Right cardiac atrium (tissue), 5 donors: Measurements from ENCODE around the gene ANO7. TPM values are rescaled to one million over a fixed set of nuclear protein-coding genes. Genes with fewer than 3 reads are reported as not detected.
A peak's percentile ranks its signal among the peaks of the same experiment; 100 is the strongest.

Experiments
- ATAC-seq, 2 donors: fragments of 200-7000 bp; cut with Tn5 transposase; one replicate each; pipeline versions ENCODE4 v1.8.0 to v1.9.1; 2020; ENCODE audit warnings: moderate library complexity in 2 of 2, mild to moderate bottlenecking in 1 of 2
- DNase-seq, 3 donors: peaks; one replicate each; pipeline ENCODE4 v3.0.0-alpha.2; 2020
- H3K27ac ChIP-seq: one replicate; pipeline ENCODE4 v1.5.1; 2013; ENCODE audit warnings: mild to moderate bottlenecking, low read length, control low read depth, moderate library complexity
- H3K27me3 ChIP-seq: one replicate; pipeline ENCODE4 v1.6.1; 2013; ENCODE audit not compliant: control insufficient read depth, insufficient read depth
- H3K4me1 ChIP-seq: one replicate; pipeline ENCODE4 v1.6.1; 2013; ENCODE audit warnings: low read length; ENCODE audit not compliant: control insufficient read depth, insufficient read depth
- H3K4me3 ChIP-seq: one replicate; pipeline ENCODE4 v1.5.1; 2013; ENCODE audit warnings: low read length, control low read depth
- H3K9me3 ChIP-seq: one replicate; pipeline ENCODE4 v1.6.1; 2013; ENCODE audit warnings: low read length; ENCODE audit not compliant: control insufficient read depth
- WGBS: extraction: QIAGEN DNeasy Blood & Tissue Kit; methylation state at CpG from one replicate; pipeline ENCODE4 v1.1.7; 2013; 5-methylcytosine and 5-hydroxymethylcytosine counted together
- intact Hi-C, 4 donors: fragments of 100-400 bp; cut with DNase I; formaldehyde crosslinking; loops; one replicate each; pipeline versions ENCODE4 v1.11.0 to v1.14.0; 2022 to 2023
- polyA plus RNA-seq: library from polyadenylated mRNA; stranded (reverse); fragments of 200-250 nt; gene quantifications from one replicate; pipeline ENCODE4 v1.2.3, GENCODE V29; 2013
- total RNA-seq, 4 donors: library from RNA; stranded (reverse); fragmentation: NEBNext Ultra II Directional; extraction: Animal tissue kit (Norgen Biotek cat#: 25700); gene quantifications; one replicate each; pipeline ENCODE4 v1.2.1, GENCODE V29; 2021
- donor health status: healthy with polysubstance abuse.
- donor health status: DM: no; HTN: yes; CAD: no.
- donor health status: DM: no; HTN: no; CAD: no.
- donor health status: DM: no; HTN: yes; CAD: no; lungs with severe emphysema.
- donor health status: DM: yes; HTN: yes; CAD: no.

The ANO7 gene
- total and polyA plus RNA-seq, 5 donors: 0.89 to 2.1 (median 1.1) TPM

GRCh38 chr2:241182126-241182525 lies 6.4 kb upstream of the ANO7 start:
- no peak for ATAC-seq
- H3K9me3 ChIP-seq: no peaks in the 10 kb centered on the region
- H3K4me3 ChIP-seq: no peak overlapping the region
- WGBS: 97% methylated on average over 3 of the region's 3 CpGs
- DNase-seq: no peak
- no peaks in the 10 kb centered on the region for H3K4me1 ChIP-seq
- no peaks in the 10 kb centered on the region for H3K27me3 ChIP-seq
- no peak overlapping the region for H3K27ac ChIP-seq
- intact Hi-C loops: no loop called here

GRCh38 chr2:241182531-241183133 lies 5.8 kb upstream of the ANO7 start:
- intact Hi-C loops: no loop called here
- DNase-seq (no peak), ATAC-seq (no peak)
- Histone ChIP-seq H3K4me1 (no peaks in the 10 kb centered on the region), H3K4me3 (no peak overlapping the region), H3K27ac (no peak overlapping the region), H3K9me3 (no peaks in the 10 kb centered on the region), H3K27me3 (no peaks in the 10 kb centered on the region)
- 93% methylated on average over 28 of the region's 28 CpGs for WGBS

- WGBS: 93% methylated on average over 9 of the region's 9 CpGs
- H3K27ac ChIP-seq: no peak overlapping the region
- DNase-seq (no peak), ATAC-seq (no peak)
- intact Hi-C loops: no loop called here
- H3K27me3 ChIP-seq: no peaks in the 10 kb centered on the region
- H3K9me3 ChIP-seq: no peaks in the 10 kb centered on the region
- H3K4me1 ChIP-seq: no peaks in the 10 kb centered on the region
- H3K4me3 ChIP-seq: no peak overlapping the region
These were observed 5.3 kb upstream of the ANO7 start for GRCh38 chr2:241183221-241183620.

GRCh38 chr2:241184901-241185300 lies 3.6 kb upstream of the ANO7 start:
- Histone ChIP-seq H3K27ac (no peak overlapping the region), H3K27me3 (no peaks in the 10 kb centered on the region), H3K4me1 (no peaks in the 10 kb centered on the region), H3K4me3 (no peak overlapping the region), H3K9me3 (no peaks in the 10 kb centered on the region)
- no peak for DNase-seq
- no peak for ATAC-seq
- 70% methylated on average over 9 of the region's 9 CpGs for WGBS
- intact Hi-C loops: no loop called here

GRCh38 chr2:241185961-241186360 lies 2.5 kb upstream of the ANO7 start:
- H3K4me3 ChIP-seq: no peak overlapping the region

GRCh38 chr2:241187101-241187917 lies 1.2 kb upstream of the ANO7 start:
- no peak for ATAC-seq
- WGBS: 59% methylated on average over 14 of the region's 14 CpGs
- Histone ChIP-seq H3K9me3 (no peaks in the 10 kb centered on the region), H3K4me3 (no peak overlapping the region), H3K27me3 (no peaks in the 10 kb centered on the region), H3K27ac (no peak overlapping the region), H3K4me1 (no peaks in the 10 kb centered on the region)
- no peak for DNase-seq
- intact Hi-C loops: no loop called here

More at GRCh38 chr2:241185961-241186360, 2.5 kb upstream of the ANO7 start:
- no peak for ATAC-seq
- Histone ChIP-seq H3K4me1 (no peaks in the 10 kb centered on the region), H3K27ac (no peak overlapping the region), H3K9me3 (no peaks in the 10 kb centered on the region), H3K27me3 (no peaks in the 10 kb centered on the region)
- 58% methylated on average over 11 of the region's 11 CpGs for WGBS
- intact Hi-C loops: no loop called here
- DNase-seq: no peak

GRCh38 chr2:241187918-241188234 lies 601 bp upstream of the ANO7 start:
- Histone ChIP-seq H3K27ac (no peak overlapping the region), H3K4me3 (no peak overlapping the region), H3K9me3 (no peaks in the 10 kb centered on the region), H3K4me1 (no peaks in the 10 kb centered on the region), H3K27me3 (no peaks in the 10 kb centered on the region)
- ATAC-seq (no peak), DNase-seq (no peak)
- intact Hi-C loops: no loop called here
- 65% methylated on average over 4 of the region's 4 CpGs for WGBS

GRCh38 chr2:241189093-241189855 lies 797 bp downstream of the ANO7 start:
- WGBS: 89% methylated on average over 32 of the region's 32 CpGs
- no peaks in the 10 kb centered on the region for H3K9me3 ChIP-seq
- H3K4me1 ChIP-seq: no peaks in the 10 kb centered on the region
- intact Hi-C loops: no loop called here
- DNase-seq: peak in 1 of 3 donors; percentile 55
- no peak overlapping the region for H3K4me3 ChIP-seq
- no peak overlapping the region for H3K27ac ChIP-seq
- H3K27me3 ChIP-seq: no peaks in the 10 kb centered on the region
- no peak for ATAC-seq

- Histone ChIP-seq H3K27me3 (no peaks in the 10 kb centered on the region), H3K9me3 (no peaks in the 10 kb centered on the region), H3K4me1 (no peaks in the 10 kb centered on the region), H3K4me3 (no peak overlapping the region), H3K27ac (no peak overlapping the region)
- 82% methylated on average over 15 of the region's 15 CpGs for WGBS
- DNase-seq (peak in 1 of 3 donors; percentile 36), ATAC-seq (no peak)
- intact Hi-C loops: no loop called here
These were observed 1.4 kb downstream of the ANO7 start for GRCh38 chr2:241189856-241190201.

- no peaks in the 10 kb centered on the region for H3K9me3 ChIP-seq
- no peak overlapping the region for H3K27ac ChIP-seq
- DNase-seq (peak in 1 of 3 donors; percentile 41), ATAC-seq (peak in 1 of 2 donors; percentile 7)
- H3K4me3 ChIP-seq: no peak overlapping the region
- intact Hi-C loops: no loop called here
- H3K4me1 ChIP-seq: no peaks in the 10 kb centered on the region
- H3K27me3 ChIP-seq: no peaks in the 10 kb centered on the region
- WGBS: 87% methylated on average over 19 of the region's 19 CpGs
These were observed 2.0 kb downstream of the ANO7 start for GRCh38 chr2:241190291-241190981.

GRCh38 chr2:241191081-241191480 lies 2.6 kb downstream of the ANO7 start:
- Histone ChIP-seq H3K9me3 (no peaks in the 10 kb centered on the region), H3K27ac (no peak overlapping the region), H3K4me3 (no peak overlapping the region), H3K27me3 (no peaks in the 10 kb centered on the region), H3K4me1 (no peaks in the 10 kb centered on the region)
- 78% methylated on average over 14 of the region's 14 CpGs for WGBS
- ATAC-seq (no peak), DNase-seq (peak in 1 of 3 donors; percentile 32)
- intact Hi-C loops: no loop called here
